ENCODE measurements around the gene TXNDC11.

Gene TXNDC11

GRCh38 chr16:11675561-11676511 lies 66.8 kb downstream of the TXNDC11 start:
- no peak for DNase-seq (ENCODE audit: low spot score)
- TF ChIP-seq, protein P1, sequence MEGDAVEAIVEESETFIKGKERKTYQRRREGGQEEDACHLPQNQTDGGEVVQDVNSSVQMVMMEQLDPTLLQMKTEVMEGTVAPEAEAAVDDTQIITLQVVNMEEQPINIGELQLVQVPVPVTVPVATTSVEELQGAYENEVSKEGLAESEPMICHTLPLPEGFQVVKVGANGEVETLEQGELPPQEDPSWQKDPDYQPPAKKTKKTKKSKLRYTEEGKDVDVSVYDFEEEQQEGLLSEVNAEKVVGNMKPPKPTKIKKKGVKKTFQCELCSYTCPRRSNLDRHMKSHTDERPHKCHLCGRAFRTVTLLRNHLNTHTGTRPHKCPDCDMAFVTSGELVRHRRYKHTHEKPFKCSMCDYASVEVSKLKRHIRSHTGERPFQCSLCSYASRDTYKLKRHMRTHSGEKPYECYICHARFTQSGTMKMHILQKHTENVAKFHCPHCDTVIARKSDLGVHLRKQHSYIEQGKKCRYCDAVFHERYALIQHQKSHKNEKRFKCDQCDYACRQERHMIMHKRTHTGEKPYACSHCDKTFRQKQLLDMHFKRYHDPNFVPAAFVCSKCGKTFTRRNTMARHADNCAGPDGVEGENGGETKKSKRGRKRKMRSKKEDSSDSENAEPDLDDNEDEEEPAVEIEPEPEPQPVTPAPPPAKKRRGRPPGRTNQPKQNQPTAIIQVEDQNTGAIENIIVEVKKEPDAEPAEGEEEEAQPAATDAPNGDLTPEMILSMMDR (IDR thresholded peaks at IDR 0.05; ENCODE audit: extremely low read depth, missing control alignments), result no peak

DNA sequence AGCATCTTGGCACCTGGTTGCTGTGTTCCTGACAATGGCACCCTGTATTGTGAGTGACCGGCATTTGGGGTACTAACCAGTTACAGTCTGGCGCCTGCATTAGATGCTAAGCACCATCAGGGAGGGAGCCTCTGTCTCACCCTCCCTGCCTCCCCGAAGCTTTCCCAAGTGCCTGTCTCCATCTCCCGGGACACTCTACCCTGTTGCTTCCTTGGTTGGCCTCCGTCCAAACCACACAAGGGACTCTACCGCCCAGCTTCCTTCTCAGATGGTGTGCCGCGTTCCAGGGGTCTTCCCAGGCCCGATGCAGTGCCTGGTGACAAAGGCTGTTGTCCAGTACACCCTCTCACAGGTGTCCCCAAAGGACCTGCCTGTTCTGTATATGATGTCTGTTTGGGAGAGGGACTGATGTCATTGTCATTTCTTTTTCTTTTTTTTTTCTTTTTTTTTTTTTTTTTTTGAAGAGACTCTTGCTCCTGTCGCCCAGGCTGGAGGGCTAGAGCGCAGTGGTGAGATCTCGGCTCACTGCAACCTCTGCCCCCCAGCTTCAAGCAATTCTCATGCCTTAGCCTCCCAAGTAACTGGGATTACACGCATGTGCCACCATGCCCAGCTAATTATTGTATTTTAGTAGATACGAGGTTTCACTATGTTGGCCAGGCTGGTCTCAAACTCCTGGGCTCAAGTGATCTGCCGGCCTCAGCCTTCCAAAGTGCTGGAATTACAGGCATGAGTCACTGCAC lies 67.7 kb downstream of the TXNDC11 start:
- DNase-seq (ENCODE audit: low spot score), result no peak
- TF ChIP-seq, protein P1 (IDR thresholded peaks at IDR 0.05; ENCODE audit: extremely low read depth, missing control alignments), result no peak

DNA sequence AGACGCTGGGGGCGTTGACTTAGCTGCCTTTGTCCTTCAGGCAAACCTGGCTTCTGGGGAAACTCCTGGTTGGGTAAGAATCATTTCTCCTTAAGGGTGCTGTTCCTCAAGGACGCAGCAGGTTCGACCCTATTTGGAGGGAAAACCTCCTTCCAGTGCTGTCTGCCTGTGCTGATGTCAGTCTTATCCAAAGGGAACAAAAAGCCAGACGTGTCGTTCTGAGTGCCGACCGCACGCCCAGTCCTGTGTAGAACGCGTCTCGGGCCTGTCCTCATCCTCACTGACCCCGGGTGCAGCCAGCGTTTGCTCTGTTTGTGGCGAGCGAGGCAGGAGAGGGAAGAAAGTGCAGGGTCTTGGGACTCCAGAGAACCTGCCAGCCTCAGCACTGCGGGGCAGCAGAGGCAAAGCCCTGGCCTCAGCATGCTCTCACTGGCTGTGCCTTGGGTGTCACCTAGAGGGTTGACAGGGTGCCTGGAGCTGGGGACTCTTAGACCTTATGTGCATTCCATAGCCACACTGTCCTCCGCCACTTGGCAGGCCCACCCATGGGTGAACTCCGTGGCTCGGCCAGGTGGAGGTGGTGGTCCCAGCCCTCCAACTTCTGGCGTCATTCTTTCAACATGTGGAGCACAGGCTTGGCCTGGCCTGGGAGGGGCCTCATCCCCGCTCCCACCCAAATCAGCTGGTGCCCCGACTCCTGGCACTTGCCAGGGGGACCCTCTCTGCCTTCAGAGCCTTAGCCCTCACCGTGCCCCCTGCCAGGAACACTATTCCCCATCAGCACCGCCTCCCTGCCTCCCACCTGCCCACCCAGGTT lies 68.4 kb downstream of the TXNDC11 start:
- TF ChIP-seq, protein P1 (IDR thresholded peaks at IDR 0.05; ENCODE audit: extremely low read depth, missing control alignments), result no peak
- DNase-seq (ENCODE audit: low spot score), result no peak

DNA sequence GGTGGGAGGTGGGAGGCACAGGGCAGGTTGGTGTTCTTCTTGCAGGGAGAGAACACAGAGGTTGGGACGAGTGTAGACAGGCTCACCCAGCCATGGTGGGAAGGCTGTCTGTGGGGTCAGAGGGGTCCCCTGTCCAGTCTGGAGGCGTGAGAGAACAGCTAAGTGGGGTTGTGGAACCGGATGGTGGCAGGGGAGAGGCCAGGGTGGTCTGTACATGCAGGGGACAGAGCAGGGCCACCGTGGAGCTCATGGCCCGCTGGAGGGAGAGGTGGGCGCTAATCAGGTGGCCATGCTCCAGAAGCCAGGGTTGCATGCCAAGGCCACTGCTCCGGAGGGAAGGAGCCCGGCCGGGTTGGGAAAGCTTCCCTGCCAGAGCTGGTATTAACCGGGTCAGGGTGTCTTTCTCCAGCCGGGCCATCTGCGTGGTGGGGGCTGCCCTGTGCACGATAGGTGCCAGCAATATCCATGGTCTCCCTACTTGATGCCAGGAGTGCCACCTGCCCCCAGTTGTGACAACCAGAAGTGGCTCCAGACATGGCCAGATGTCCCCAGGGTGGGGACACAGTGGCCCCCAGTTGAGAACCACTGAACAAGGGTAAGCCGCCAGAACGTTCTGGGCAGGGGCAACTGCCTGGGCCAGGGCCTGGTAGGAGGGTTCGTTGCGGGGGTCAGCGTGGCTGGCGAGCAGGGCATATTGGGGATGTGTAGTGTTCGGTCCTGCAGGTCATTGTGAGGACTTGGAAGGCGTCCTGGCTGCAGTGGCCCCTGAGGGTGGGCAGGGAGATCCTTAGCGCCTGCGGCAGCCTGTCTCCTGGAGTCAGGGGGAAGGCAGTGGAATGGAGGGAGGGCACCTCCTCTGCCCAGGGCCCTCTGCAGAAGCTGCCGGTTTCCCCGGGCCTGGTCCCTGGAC lies 69.3 kb downstream of the TXNDC11 start:
- DNase-seq (ENCODE audit: low spot score), result no peak
- TF ChIP-seq, protein P1 (IDR thresholded peaks at IDR 0.05; ENCODE audit: extremely low read depth, missing control alignments), result no peak

DNA sequence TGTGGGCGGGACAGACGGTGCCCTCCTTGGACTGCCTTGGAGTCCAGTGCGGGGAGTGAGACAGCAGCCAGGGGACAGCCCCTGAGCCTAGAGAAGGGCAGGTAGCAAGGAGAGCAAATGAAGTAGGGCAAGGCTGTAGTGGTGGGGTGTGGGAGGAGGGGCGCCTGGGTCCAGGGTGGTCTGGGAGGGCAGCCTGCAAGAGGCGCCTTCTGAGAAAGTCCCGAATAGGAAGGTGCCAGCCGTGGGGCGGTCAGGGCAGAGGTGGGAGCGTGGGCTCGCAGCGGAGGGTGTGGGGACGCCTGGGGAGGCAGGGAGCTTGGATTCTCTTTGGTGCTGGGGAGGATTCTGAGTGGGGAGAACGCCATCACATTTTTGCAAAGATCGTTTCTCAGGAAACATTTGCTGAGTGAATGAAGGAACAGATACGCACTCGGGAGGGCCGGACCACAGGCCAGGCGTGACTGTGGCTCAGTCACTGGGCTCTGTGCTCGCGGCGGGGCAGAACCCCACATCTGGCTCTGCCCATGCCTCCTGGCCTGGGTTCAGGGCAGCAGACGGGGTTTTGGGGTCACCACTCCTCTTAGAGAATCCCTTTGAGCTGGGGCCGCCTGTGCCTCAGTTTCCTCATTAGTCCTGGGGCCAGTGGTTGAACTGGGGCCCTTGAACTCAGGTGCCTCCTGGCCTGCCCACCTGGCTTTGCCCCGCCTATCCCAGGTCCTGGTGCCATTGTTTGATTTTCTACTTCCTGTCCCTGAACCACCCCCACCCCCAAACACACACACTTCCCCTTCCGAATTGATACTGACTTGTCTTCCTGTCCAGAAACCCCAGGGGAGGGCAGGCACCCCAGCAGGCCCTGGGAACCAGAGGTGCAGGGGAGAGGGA lies 70.2 kb downstream of the TXNDC11 start:
- no peak for DNase-seq (ENCODE audit: low spot score)
- TF ChIP-seq, protein P1 (IDR thresholded peaks at IDR 0.05; ENCODE audit: extremely low read depth, missing control alignments), result no peak

DNA sequence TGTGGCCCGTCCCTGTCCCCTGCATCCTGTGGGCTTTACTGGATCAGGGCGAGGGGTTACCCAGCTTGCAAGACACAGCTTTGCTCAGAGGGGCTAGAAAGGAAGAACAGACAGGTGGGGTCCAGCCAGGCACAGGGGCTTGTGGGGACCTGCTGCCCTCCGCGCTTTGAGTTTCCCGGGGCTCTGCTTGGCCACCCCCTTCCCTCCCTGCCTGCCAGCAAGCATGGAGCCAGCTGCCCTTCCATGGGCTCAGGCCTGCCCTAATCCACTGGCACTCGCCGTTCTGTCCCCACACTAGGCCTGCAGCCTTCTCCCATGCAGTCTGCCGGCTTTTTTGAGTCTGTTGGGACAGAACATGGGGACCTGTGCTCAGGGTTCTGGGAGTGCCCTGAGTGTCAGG lies 71.0 kb downstream of the TXNDC11 start:
- TF ChIP-seq, protein P1 (IDR thresholded peaks at IDR 0.05; ENCODE audit: extremely low read depth, missing control alignments), result no peak
- DNase-seq (ENCODE audit: low spot score), result no peak

All from GM20000 (cell line).